GM19043 (cell line): ENCODE results near the gene PDE4D.

ENCODE experiments used
- ATAC-seq: cut with Tn5 transposase; IDR thresholded peaks from one replicate; pipeline ENCODE4 v1.9.1; 2021; ENCODE audit warnings: low read depth; ENCODE audit not compliant: unreplicated experiment

PDE4D gene

GRCh38 chr5:59354274-59354673 lies 539.3 kb downstream of the PDE4D start:
- ATAC-seq, result no peak

GRCh38 chr5:59351076-59351794 lies 542.3 kb downstream of the PDE4D start:
- no peak for ATAC-seq

GRCh38 chr5:59348189-59348588 lies 545.3 kb downstream of the PDE4D start:
- no peak for ATAC-seq

GRCh38 chr5:59346982-59347381 lies 546.5 kb downstream of the PDE4D start:
- ATAC-seq, result no peak

- ATAC-seq, result no peak
Measured at GRCh38 chr5:59346514-59346913, 547.0 kb downstream of the PDE4D start.

GRCh38 chr5:59342181-59342580 lies 551.3 kb downstream of the PDE4D start:
- no peak for ATAC-seq

- ATAC-seq, result no peak
Measured at GRCh38 chr5:59341760-59342159, 551.8 kb downstream of the PDE4D start.

GRCh38 chr5:59341155-59341554 lies 552.4 kb downstream of the PDE4D start:
- no peak for ATAC-seq

GRCh38 chr5:59340637-59341036 lies 552.9 kb downstream of the PDE4D start:
- ATAC-seq, result no peak

- ATAC-seq, result no peak
Measured at GRCh38 chr5:59337240-59337639, 556.3 kb downstream of the PDE4D start.

- ATAC-seq, result no peak
Measured at GRCh38 chr5:59335544-59335943, 558.0 kb downstream of the PDE4D start.

GRCh38 chr5:59333416-59333815 lies 560.1 kb downstream of the PDE4D start:
- no peak for ATAC-seq

GRCh38 chr5:59332236-59332973 lies 561.1 kb downstream of the PDE4D start:
- ATAC-seq, result no peak

GRCh38 chr5:59330680-59331079 lies 562.8 kb downstream of the PDE4D start:
- ATAC-seq, result no peak

GRCh38 chr5:59328709-59329296 lies 564.7 kb downstream of the PDE4D start:
- no peak for ATAC-seq

- no peak for ATAC-seq
Measured at GRCh38 chr5:59327191-59327980, 566.1 kb downstream of the PDE4D start.

- no peak for ATAC-seq
Measured at GRCh38 chr5:59326596-59326995, 566.9 kb downstream of the PDE4D start.

GRCh38 chr5:59325070-59325469 lies 568.5 kb downstream of the PDE4D start:
- no peak for ATAC-seq

GRCh38 chr5:59322894-59323293 lies 570.6 kb downstream of the PDE4D start:
- ATAC-seq, result no peak

GRCh38 chr5:59322058-59322457 lies 571.5 kb downstream of the PDE4D start:
- no peak for ATAC-seq

GRCh38 chr5:59321642-59322041 lies 571.9 kb downstream of the PDE4D start:
- no peak for ATAC-seq
